Stimulated activated CD4-positive, alpha-beta T cell treated with anti-CD3 and anti-CD28 coated beads, Interleukin-4, amount 100 ng/mL, for 1 hour (primary cell): ENCODE results near the gene S1PR5.
"Not testable (repeated sequence)": the region's sequence is repeated elsewhere in the genome, so short reads cannot be mapped to it uniquely, and the experiment has no call there.

Source experiments
- DNase-seq: peaks from one replicate; pipeline ENCODE4 v3.0.0-alpha.2; 2020

Gene S1PR5

GRCh38 chr19:10517361-10517759 is at the start of gene S1PR5:
TSS of gene S1PR5 (minus strand) at chr19:10517447. CDS start at chr19:10515011, 2,436 bp downstream.
- no peak for DNase-seq

- DNase-seq: peak; percentile 34
Observed at GRCh38 chr19:10566658-10567410, 49.6 kb upstream of the S1PR5 start.

- DNase-seq: no peak
Observed at GRCh38 chr19:10566408-10566657, 49.1 kb upstream of the S1PR5 start.

- DNase-seq: peak; percentile 97
Observed at GRCh38 chr19:10565567-10566407, 48.5 kb upstream of the S1PR5 start, which contains the start of gene KRI1. TSS of gene KRI1 (minus strand) at chr19:10566010. CDS start at chr19:10565999, 11 bp downstream.

GRCh38 chr19:10565028-10565566 is 47.9 kb upstream of the S1PR5 start:
- DNase-seq: peak; percentile 65

GRCh38 chr19:10562609-10563008 is 45.4 kb upstream of the S1PR5 start:
- no peak for DNase-seq

- DNase-seq: no peak
Observed at GRCh38 chr19:10560154-10560553, 42.9 kb upstream of the S1PR5 start.

GRCh38 chr19:10557603-10558197 is 40.5 kb upstream of the S1PR5 start:
- DNase-seq: no peak

- no peak for DNase-seq
Observed at GRCh38 chr19:10555610-10555973, 38.3 kb upstream of the S1PR5 start.

- DNase-seq: peak; percentile 19
Observed at GRCh38 chr19:10554760-10555609, 37.7 kb upstream of the S1PR5 start.

GRCh38 chr19:10553943-10554381 is 36.7 kb upstream of the S1PR5 start:
- peak; percentile 22 for DNase-seq

- DNase-seq: no peak
Observed at GRCh38 chr19:10553087-10553667, 35.9 kb upstream of the S1PR5 start.

GRCh38 chr19:10552510-10553053 is 35.3 kb upstream of the S1PR5 start:
- DNase-seq: peak; percentile 43

GRCh38 chr19:10551698-10552301 is 34.6 kb upstream of the S1PR5 start:
- peak; percentile 37 for DNase-seq

GRCh38 chr19:10551006-10551405 is 33.8 kb upstream of the S1PR5 start:
- DNase-seq: not testable (repeated sequence)

GRCh38 chr19:10550336-10550735 is 33.1 kb upstream of the S1PR5 start:
- no peak for DNase-seq

- DNase-seq: no peak
Observed at GRCh38 chr19:10549733-10550132, 32.5 kb upstream of the S1PR5 start.

- DNase-seq: no peak
Observed at GRCh38 chr19:10548746-10549276, 31.6 kb upstream of the S1PR5 start.

GRCh38 chr19:10546817-10547216 is 29.6 kb upstream of the S1PR5 start:
- DNase-seq: no peak

GRCh38 chr19:10544753-10545251 is 27.6 kb upstream of the S1PR5 start:
- DNase-seq: no peak

GRCh38 chr19:10544242-10544752 is 27.1 kb upstream of the S1PR5 start:
- peak; percentile 25 for DNase-seq
